Hepatocyte (in vitro differentiated cells): ENCODE results near the gene MRPL9. TPM values are rescaled to one million over a fixed set of nuclear protein-coding genes. Genes with fewer than 3 reads are reported as not detected.

Experiments used
- DNase-seq: peaks from one replicate; pipeline ENCODE4 v3.0.0-alpha.2; 2016; ENCODE audit warnings: low spot score
- H2AFZ ChIP-seq: fragments of 200-600 bp; sonication (generic); 2 replicates; pipeline ENCODE4 v1.6.0; 2016; ENCODE audit warnings: antibody characterized with exemption, mild to moderate bottlenecking
- H3K27ac ChIP-seq: fragments of 200-600 bp; sonication (generic); 2 replicates; pipeline ENCODE4 v1.5.1; 2016; ENCODE audit warnings: mild to moderate bottlenecking
- H3K27me3 ChIP-seq: fragments of 200-600 bp; sonication (generic); 2 replicates; pipeline ENCODE4 v1.6.1; 2016
- H3K36me3 ChIP-seq: fragments of 200-600 bp; sonication (generic); replicated peaks from 2 replicates; pipeline ENCODE4 v1.5.1; 2016; ENCODE audit warnings: low read depth; ENCODE audit not compliant: insufficient read depth
- H3K4me1 ChIP-seq: fragments of 200-600 bp; sonication (generic); 2 replicates; pipeline ENCODE4 v1.5.1; 2016; ENCODE audit warnings: mild to moderate bottlenecking, moderate library complexity; ENCODE audit not compliant: insufficient read depth
- H3K4me2 ChIP-seq: fragments of 200-600 bp; sonication (generic); 2 replicates; pipeline ENCODE4 v1.6.0; 2016
- H3K4me3 ChIP-seq: fragments of 200-600 bp; sonication (generic); 2 replicates; pipeline ENCODE4 v1.5.1; 2016; ENCODE audit warnings: mild to moderate bottlenecking
- H3K79me2 ChIP-seq: fragments of 200-600 bp; sonication (generic); 2 replicates; pipeline ENCODE4 v1.6.0; 2017; ENCODE audit warnings: mild to moderate bottlenecking
- H3K9me2 ChIP-seq: fragments of 200-600 bp; sonication (generic); replicated peaks from 2 replicates; pipeline ENCODE4 v1.6.0; 2017; ENCODE audit warnings: mild to moderate bottlenecking; ENCODE audit not compliant: insufficient read depth
- H3K9me3 ChIP-seq: fragments of 200-600 bp; sonication (generic); 2 replicates; pipeline ENCODE4 v1.5.1; 2016; ENCODE audit warnings: low read depth, mild to moderate bottlenecking
- H4K20me1 ChIP-seq: fragments of 200-600 bp; sonication (generic); 2 replicates; pipeline ENCODE4 v1.6.0; 2016; ENCODE audit warnings: mild to moderate bottlenecking; ENCODE audit not compliant: insufficient read depth, poor library complexity, severe bottlenecking
- EZH2 ChIP-seq: fragments of 200-600 bp; sonication (generic); IDR thresholded peaks from 2 replicates; pipeline ENCODE4 v1.6.1; 2016; ENCODE audit warnings: antibody characterized with exemption, mild to moderate bottlenecking, borderline replicate concordance
- EZH2phosphoT487 ChIP-seq: fragments of 200-600 bp; sonication (generic); IDR thresholded peaks from one replicate; pipeline ENCODE4 v1.6.1; 2018; ENCODE audit warnings: antibody characterized with exemption, mild to moderate bottlenecking, low read depth, moderate library complexity; ENCODE audit not compliant: unreplicated experiment, severe bottlenecking
- WGBS: methylation state at CpG from one replicate; pipeline ENCODE4 v1.1.6; 2016; ENCODE audit warnings: low lambda C conversion rate; ENCODE audit errors: missing lambda C conversion rate; 5-methylcytosine and 5-hydroxymethylcytosine counted together
- polyA plus RNA-seq: library from polyadenylated mRNA; unstranded; fragments of >200 nt; fragmentation: Nextera tagmentation; extraction: Ambion mirVana; gene quantifications from 2 replicates; pipeline ENCODE4 v1.2.1, GENCODE V29; 2016
- total RNA-seq: library from RNA; depleted of rRNA; stranded (reverse); fragments of >200 nt; gene quantifications from 2 replicates; pipeline ENCODE4 v1.2.3, GENCODE V29; 2014
- TF ChIP-seq, protein P1 (sequence below): fragments of 200-600 bp; sonication (generic); IDR thresholded peaks from 2 replicates; pipeline ENCODE4 v1.5.1; 2016; ENCODE audit warnings: antibody characterized with exemption, mild to moderate bottlenecking; ENCODE audit not compliant: poor library complexity

The MRPL9 gene
- total and polyA plus RNA-seq, 2 experiments from 2014 or later: 50.3 to 72.5 TPM

DNA sequence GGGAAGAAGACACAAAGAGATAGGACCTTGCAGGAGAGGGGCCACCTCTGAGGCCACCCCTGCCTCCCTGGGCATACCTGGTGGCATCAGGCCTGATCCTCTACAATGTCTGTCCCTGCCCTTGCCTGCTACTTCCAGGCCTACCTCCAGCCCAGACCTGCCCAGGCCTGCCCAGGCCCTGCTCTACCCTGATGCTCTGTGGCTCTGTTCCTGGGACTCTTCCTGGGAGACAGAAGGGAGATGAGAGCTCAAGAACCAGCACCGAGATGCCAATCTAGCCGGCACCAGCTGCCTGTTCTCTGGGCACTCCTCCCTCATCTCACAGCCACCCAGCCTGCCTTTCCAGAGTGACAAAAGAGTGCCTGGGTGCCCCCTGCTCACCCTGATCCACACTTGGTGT is 49.4 kb downstream of the MRPL9 start:
- Histone ChIP-seq H4K20me1 (no peaks in the 10 kb centered on the region), H3K27ac (no peak overlapping the region), H3K4me1 (peaks cover 17% of the 10 kb centered on the region), H3K79me2 (no peaks in the 10 kb centered on the region), H3K9me2 (no peaks in the 10 kb centered on the region), H3K36me3 (no peaks in the 10 kb centered on the region), H3K27me3 (peaks cover 29% of the 10 kb centered on the region), H3K4me3 (no peak overlapping the region), H2AFZ (no peak overlapping the region), H3K9me3 (no peaks in the 10 kb centered on the region), H3K4me2 (no peak overlapping the region)
- no peak for DNase-seq
- WGBS: 94% methylated on average over 2 of the region's 2 CpGs
- TF ChIP-seq, protein P1, sequence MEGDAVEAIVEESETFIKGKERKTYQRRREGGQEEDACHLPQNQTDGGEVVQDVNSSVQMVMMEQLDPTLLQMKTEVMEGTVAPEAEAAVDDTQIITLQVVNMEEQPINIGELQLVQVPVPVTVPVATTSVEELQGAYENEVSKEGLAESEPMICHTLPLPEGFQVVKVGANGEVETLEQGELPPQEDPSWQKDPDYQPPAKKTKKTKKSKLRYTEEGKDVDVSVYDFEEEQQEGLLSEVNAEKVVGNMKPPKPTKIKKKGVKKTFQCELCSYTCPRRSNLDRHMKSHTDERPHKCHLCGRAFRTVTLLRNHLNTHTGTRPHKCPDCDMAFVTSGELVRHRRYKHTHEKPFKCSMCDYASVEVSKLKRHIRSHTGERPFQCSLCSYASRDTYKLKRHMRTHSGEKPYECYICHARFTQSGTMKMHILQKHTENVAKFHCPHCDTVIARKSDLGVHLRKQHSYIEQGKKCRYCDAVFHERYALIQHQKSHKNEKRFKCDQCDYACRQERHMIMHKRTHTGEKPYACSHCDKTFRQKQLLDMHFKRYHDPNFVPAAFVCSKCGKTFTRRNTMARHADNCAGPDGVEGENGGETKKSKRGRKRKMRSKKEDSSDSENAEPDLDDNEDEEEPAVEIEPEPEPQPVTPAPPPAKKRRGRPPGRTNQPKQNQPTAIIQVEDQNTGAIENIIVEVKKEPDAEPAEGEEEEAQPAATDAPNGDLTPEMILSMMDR: no peak

DNA sequence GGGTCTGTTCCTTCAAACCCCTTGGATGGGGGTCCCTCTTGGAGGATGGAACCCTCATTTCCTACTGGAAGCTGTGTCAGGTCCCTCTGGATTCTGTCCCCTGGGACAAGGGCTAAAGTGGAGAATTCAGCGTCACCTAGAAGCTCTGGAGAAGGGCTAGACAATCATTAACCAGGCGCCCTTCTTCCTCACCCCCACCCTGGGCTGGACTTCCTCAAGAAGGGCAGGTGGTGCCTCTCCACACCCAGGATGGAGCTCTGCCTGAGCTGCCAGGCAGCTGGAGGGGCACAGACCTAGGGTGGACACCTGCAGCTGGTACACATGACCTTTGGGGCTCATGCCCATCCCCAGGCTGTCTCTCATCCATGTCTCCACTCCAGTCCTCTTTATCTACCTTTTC is 50.3 kb downstream of the MRPL9 start:
- Histone ChIP-seq H3K4me3 (no peak overlapping the region), H3K27ac (no peak overlapping the region)

DNA sequence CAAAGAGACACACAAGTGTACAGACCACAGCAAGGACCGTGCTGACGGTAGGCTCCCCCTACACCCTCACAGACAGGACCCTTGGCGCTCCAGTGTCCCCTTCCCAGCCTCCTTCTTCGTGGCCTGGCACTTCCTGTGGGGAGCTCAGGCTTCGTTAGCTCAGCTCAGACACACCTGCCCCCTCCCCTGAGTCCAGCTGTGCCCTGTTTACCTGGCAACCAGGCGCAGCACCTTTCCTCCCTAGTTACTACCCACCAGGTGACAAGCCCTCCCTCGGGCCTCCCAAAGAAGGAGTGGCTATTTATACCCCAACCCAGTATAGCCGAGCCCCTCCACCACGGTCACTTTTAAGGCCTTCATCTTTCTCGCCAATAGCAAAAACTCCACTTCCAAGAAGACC is 51.3 kb downstream of the MRPL9 start:
- H3K27ac ChIP-seq: no peak overlapping the region
- 77% methylated on average over 10 of the region's 10 CpGs for WGBS
- H2AFZ ChIP-seq: no peak overlapping the region
- no peaks in the 10 kb centered on the region for H3K9me2 ChIP-seq
- no peaks in the 10 kb centered on the region for H4K20me1 ChIP-seq
- no peak for TF ChIP-seq EZH2
- H3K36me3 ChIP-seq: no peaks in the 10 kb centered on the region
- peaks cover 10% of the 10 kb centered on the region for H3K27me3 ChIP-seq
- no peaks in the 10 kb centered on the region for H3K79me2 ChIP-seq
- no peaks in the 10 kb centered on the region for H3K9me3 ChIP-seq
- DNase-seq: no peak
- H3K4me1 ChIP-seq: peaks cover 13% of the 10 kb centered on the region
- no peak overlapping the region for H3K4me3 ChIP-seq
- H3K4me2 ChIP-seq: no peak overlapping the region

More for the DNA sequence above, 50.3 kb downstream of the MRPL9 start:
- H3K9me2 ChIP-seq: no peaks in the 10 kb centered on the region
- no peaks in the 10 kb centered on the region for H3K79me2 ChIP-seq
- H3K4me1 ChIP-seq: peaks cover 17% of the 10 kb centered on the region
- no peak overlapping the region for H2AFZ ChIP-seq
- peak overlapping the region; percentile 49 for H3K4me2 ChIP-seq
- peaks cover 20% of the 10 kb centered on the region for H3K27me3 ChIP-seq
- TF ChIP-seq EZH2phosphoT487: no peak
- no peak for TF ChIP-seq EZH2
- TF ChIP-seq, protein P1: no peak
- 66% methylated on average over 2 of the region's 2 CpGs for WGBS
- H3K9me3 ChIP-seq: no peaks in the 10 kb centered on the region
- DNase-seq: peak; percentile 80
- H3K36me3 ChIP-seq: no peaks in the 10 kb centered on the region
- no peaks in the 10 kb centered on the region for H4K20me1 ChIP-seq

DNA sequence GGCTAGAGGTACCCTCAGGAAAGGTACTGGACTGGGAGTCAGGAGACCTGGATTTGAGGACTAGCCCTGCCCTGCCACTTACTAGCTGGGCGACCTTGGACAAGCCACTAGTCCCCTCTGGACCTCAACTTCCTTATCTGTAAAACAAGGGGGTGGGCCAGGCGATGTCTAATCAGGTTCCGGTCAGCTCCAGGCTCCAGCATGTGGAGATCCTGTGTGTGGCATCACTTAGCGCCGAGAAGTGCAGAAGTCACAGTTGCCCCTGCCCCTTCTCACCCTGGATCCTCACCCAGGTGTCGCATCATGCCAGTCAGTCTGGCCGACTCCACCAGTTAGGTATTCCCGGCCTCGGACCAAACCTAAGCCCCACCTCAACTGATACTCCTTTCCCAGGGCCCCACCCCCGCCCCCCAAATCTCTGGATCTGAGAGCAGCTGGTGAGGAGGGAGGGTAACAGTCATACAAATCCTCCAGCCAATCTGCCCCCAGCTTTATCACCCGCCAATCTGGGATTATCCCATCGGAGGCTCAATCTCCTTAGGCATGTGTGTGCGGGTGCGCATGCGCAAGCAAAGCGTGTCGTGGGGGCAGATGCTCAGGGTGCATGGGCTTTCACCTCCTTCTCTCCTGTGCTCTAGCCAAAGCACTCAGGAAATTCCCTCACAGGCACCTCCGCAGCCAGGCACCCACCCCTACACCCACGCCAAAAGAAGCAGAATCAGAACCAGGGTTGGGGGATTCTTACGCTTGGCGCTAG is 52.1 kb downstream of the MRPL9 start:
- Histone ChIP-seq H3K36me3 (no peaks in the 10 kb centered on the region), H3K27ac (no peak overlapping the region), H3K9me2 (no peaks in the 10 kb centered on the region), H3K4me2 (no peak overlapping the region), H2AFZ (no peak overlapping the region), H3K4me1 (peaks cover 6% of the 10 kb centered on the region), H3K79me2 (no peaks in the 10 kb centered on the region), H3K9me3 (no peaks in the 10 kb centered on the region), H3K27me3 (peaks cover 5% of the 10 kb centered on the region), H3K4me3 (no peak overlapping the region), H4K20me1 (no peaks in the 10 kb centered on the region)
- TF ChIP-seq, protein P1: no peak
- TF ChIP-seq EZH2 (no peak), EZH2phosphoT487 (no peak)
- no peak for DNase-seq
- WGBS: 89% methylated on average over 17 of the region's 21 CpGs
